Measurements from ENCODE around the gene CSTF2T. TPM values are rescaled to one million over a fixed set of nuclear protein-coding genes. Genes with fewer than 3 reads are reported as not detected.

Gene CSTF2T
- total and polyA plus RNA-seq, 9 donors = 14.3 to 38.2 (median 30.1) TPM

DNA sequence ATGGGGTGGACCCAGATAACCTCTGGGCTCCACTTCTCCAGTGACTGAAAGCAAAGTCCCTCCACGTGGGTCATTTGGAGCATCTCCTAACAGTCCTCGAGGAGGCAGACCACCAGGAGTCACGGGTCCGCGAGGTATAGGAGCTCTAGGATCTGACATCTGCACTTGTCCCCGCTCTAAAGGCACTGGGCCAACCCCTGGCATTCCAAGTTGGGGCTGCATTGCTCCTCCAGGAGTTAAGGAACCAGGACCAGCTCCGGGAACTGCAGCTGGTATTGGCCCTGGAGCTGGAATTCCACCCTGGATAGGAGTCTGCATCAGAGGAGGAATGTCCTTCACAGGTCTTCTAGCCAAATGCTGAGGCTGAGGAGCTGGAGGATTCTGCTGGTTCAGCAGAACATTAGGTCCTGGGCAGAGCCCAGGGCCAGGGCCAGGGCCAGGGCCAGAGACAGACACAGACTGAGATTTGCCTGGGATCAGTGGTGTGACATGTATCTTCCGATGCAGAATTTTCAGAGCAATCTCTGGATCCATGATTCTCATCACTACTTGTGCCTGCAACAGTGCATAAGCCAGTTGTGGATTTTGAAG is 827 bp downstream of the CSTF2T start:
- Histone ChIP-seq H3K9me3 (no peaks in the 10 kb centered on the region), H3K27ac (peak overlapping the region in 1 of 2 donors; percentile 91), H3K4me3 (peak overlapping the region; percentile 86), H3K4me1 (ENCODE audit: insufficient read depth) (peaks cover 11% of the 10 kb centered on the region), H3K36me3 (no peaks in the 10 kb centered on the region), H3K27me3 (no peaks in the 10 kb centered on the region)
- peak in 3 of 5 donors; percentile 17 to 53 (median 33) for DNase-seq
- intact Hi-C loops (cut with DNase I) = loop anchor here in 2 of 4 donors (5.0 to 10.0 kb wide), 2 partner anchors 176 to 626 kb away; partner anchors contain the start of gene PRKG1 (in 1 of the 2)
- TF ChIP-seq POLR2A (IDR thresholded peaks at IDR 0.05) (no peak), EP300 (IDR thresholded peaks at IDR 0.05) (no peak)
- TF ChIP-seq, protein P1, sequence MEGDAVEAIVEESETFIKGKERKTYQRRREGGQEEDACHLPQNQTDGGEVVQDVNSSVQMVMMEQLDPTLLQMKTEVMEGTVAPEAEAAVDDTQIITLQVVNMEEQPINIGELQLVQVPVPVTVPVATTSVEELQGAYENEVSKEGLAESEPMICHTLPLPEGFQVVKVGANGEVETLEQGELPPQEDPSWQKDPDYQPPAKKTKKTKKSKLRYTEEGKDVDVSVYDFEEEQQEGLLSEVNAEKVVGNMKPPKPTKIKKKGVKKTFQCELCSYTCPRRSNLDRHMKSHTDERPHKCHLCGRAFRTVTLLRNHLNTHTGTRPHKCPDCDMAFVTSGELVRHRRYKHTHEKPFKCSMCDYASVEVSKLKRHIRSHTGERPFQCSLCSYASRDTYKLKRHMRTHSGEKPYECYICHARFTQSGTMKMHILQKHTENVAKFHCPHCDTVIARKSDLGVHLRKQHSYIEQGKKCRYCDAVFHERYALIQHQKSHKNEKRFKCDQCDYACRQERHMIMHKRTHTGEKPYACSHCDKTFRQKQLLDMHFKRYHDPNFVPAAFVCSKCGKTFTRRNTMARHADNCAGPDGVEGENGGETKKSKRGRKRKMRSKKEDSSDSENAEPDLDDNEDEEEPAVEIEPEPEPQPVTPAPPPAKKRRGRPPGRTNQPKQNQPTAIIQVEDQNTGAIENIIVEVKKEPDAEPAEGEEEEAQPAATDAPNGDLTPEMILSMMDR (IDR thresholded peaks at IDR 0.05) = no peak
- 81 to 85% (median 81%) methylated on average over 8 of the region's 8 CpGs for WGBS, 3 donors

DNA sequence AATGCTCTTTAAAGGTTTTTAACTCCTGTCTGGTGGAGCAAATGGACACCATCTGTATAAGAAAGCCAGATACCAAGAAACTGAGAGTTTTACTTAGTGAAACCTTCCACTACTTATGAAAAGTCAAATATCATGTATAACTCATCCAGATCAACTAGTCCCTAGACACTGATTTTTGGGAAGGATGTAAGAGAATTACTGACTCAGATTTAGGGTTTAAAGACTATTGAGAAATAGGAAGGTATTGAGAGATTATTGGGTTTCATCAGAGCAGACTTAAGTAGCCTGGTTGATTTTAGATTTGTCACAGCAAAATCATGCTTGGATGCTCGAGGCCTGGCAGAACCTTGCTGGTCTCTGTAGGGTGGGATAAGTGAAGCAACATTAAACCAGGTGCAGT is 3.1 kb downstream of the CSTF2T start:
- no peak for DNase-seq
- Histone ChIP-seq H3K4me3 (no peak overlapping the region), H3K27ac (no peak overlapping the region), H3K27me3 (no peaks in the 10 kb centered on the region), H3K4me1 (ENCODE audit: insufficient read depth) (peaks cover 11% of the 10 kb centered on the region), H3K36me3 (no peaks in the 10 kb centered on the region), H3K9me3 (no peaks in the 10 kb centered on the region)
- 70 to 87% (median 82%) methylated on average over 1 of the region's 1 CpG for WGBS, 3 donors
- intact Hi-C loops (cut with DNase I) = loop anchor here in 2 of 4 donors (5.0 to 10.0 kb wide), 2 partner anchors 179 to 624 kb away; partner anchors contain the start of gene PRKG1 (in 1 of the 2)
- TF ChIP-seq POLR2A (IDR thresholded peaks at IDR 0.05) (no peak), EP300 (IDR thresholded peaks at IDR 0.05) (no peak)
- TF ChIP-seq, protein P1 (IDR thresholded peaks at IDR 0.05) = no peak

DNA sequence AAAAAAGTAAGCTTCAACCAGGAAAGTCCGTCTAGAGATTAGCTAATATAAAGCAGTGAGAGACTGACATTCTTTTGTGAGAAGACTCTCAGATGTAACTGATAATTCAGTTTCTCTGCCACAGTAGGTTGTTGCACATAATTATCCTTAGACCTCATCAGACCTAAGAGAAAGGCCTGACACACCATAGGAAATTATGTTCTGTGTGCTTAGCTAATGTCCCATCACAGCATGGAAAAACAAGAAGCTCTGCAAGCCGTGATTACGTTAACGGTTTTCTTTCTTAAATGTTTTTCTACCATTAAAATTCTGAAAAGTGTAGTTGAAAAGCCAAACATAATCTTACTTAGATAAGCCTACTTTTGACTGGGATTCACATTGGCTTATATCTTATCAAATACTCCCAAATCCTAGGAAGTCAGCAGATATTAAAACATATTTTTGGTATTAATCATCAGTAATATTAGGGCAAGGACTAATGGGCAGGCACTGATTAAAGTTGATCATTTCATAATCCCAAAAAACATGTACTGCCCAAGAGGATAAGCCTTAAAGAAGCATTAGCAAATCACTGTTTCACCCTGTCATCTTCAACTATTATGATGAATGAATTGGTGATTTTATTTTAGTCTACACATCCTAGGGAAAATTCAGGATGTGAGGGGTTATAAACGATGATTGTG is 5.2 kb downstream of the CSTF2T start:
- DNase-seq = no peak
- no peaks in the 10 kb centered on the region for H3K27me3 ChIP-seq
- intact Hi-C loops (cut with DNase I) = loop anchor here in 1 of 4 donors (10.0 kb wide), 1 partner anchor 181 kb away; no protein-coding TSS in a partner anchor
- no peak overlapping the region for H3K4me3 ChIP-seq
- WGBS, 3 donors = 31 to 55% (median 38%) methylated on average over 5 of the region's 5 CpGs
- no peak for TF ChIP-seq POLR2A (IDR thresholded peaks at IDR 0.05)
- TF ChIP-seq, protein P1 (IDR thresholded peaks at IDR 0.05) = no peak
- TF ChIP-seq EP300 (IDR thresholded peaks at IDR 0.05) = no peak
- H3K36me3 ChIP-seq = no peaks in the 10 kb centered on the region
- no peaks in the 10 kb centered on the region for H3K9me3 ChIP-seq
- H3K27ac ChIP-seq = no peak overlapping the region
- H3K4me1 ChIP-seq (ENCODE audit: insufficient read depth) = peaks cover 11% of the 10 kb centered on the region

- Histone ChIP-seq H3K27me3 (no peaks in the 10 kb centered on the region), H3K9me3 (no peaks in the 10 kb centered on the region), H3K4me3 (no peak overlapping the region), H3K36me3 (no peaks in the 10 kb centered on the region), H3K27ac (no peak overlapping the region), H3K4me1 (ENCODE audit: insufficient read depth) (no peaks in the 10 kb centered on the region)
- intact Hi-C loops (cut with DNase I) = loop anchor here in 1 of 4 donors (10.0 kb wide), 1 partner anchor 184 kb away; no protein-coding TSS in a partner anchor
- DNase-seq = no peak
- 20 to 34% (median 31%) methylated on average over 4 of the region's 4 CpGs for WGBS, 3 donors
- TF ChIP-seq, protein P1 (IDR thresholded peaks at IDR 0.05) = no peak
- TF ChIP-seq EP300 (IDR thresholded peaks at IDR 0.05) = no peak
- no peak for TF ChIP-seq POLR2A (IDR thresholded peaks at IDR 0.05)
These were observed 8.3 kb downstream of the CSTF2T start for GRCh38 chr10:51691135-51691534.
